ENCODE data around the gene MRM2. TPM values are rescaled to one million over a fixed set of nuclear protein-coding genes. Genes with fewer than 3 reads are reported as not detected.

MRM2 gene
- total RNA-seq, 1 experiment from 2014 or later: 38.9 TPM

GRCh38 chr7:2260820-2261219, 18.8 kb upstream of the MRM2 start:
- CTCF ChIA-PET: interaction anchor here (1.7 kb wide), 1 partner anchor 87 kb away, joined by 7 read pairs; no protein-coding TSS in a partner anchor
- POLR2A ChIA-PET: no interaction called here
- peaks cover 19% of the 10 kb centered on the region for H3K36me3 Mint-ChIP-seq
- H3K9me3 Mint-ChIP-seq: no peaks in the 10 kb centered on the region
- no peaks in the 10 kb centered on the region for H3K4me1 Mint-ChIP-seq
- DNase-seq (ENCODE audit: low spot score): no peak
- no peak overlapping the region for H3K4me3 Mint-ChIP-seq
- no peak overlapping the region for H3K27ac Mint-ChIP-seq
- H3K27me3 Mint-ChIP-seq (ENCODE audit: low read depth): no peaks in the 10 kb centered on the region
- TF ChIP-seq ZNF219 (CRISPR knock-in tag; IDR thresholded peaks at IDR 0.05; ENCODE audit: borderline replicate concordance) (no peak), SMAD3 (CRISPR knock-in tag; IDR thresholded peaks at IDR 0.05; ENCODE audit: borderline replicate concordance) (no peak), ZBTB43 (CRISPR knock-in tag; IDR thresholded peaks at IDR 0.05) (no peak), JAZF1 (CRISPR knock-in tag; IDR thresholded peaks at IDR 0.05) (no peak), NR3C1 (CRISPR knock-in tag; conservative IDR thresholded peaks at IDR 0.05; ENCODE audit: low read depth) (no peak), CREM (CRISPR knock-in tag; IDR thresholded peaks at IDR 0.05) (no peak), CREB1 (CRISPR knock-in tag; IDR thresholded peaks at IDR 0.05) (no peak), ARID4B (CRISPR knock-in tag; IDR thresholded peaks at IDR 0.05; ENCODE audit: borderline replicate concordance) (no peak), ESRRA (CRISPR knock-in tag; IDR thresholded peaks at IDR 0.05; ENCODE audit: borderline replicate concordance) (no peak), TCF7 (CRISPR knock-in tag; IDR thresholded peaks at IDR 0.05; ENCODE audit: low read depth) (no peak), KAT7 (CRISPR knock-in tag; IDR thresholded peaks at IDR 0.05; ENCODE audit: borderline replicate concordance) (no peak), CBFB (CRISPR knock-in tag; IDR thresholded peaks at IDR 0.05; ENCODE audit: low read depth) (no peak), GTF2I (CRISPR knock-in tag; conservative IDR thresholded peaks at IDR 0.05) (no peak), EMX1 (CRISPR knock-in tag; IDR thresholded peaks at IDR 0.05) (no peak)
- TF ChIP-seq, protein P1, sequence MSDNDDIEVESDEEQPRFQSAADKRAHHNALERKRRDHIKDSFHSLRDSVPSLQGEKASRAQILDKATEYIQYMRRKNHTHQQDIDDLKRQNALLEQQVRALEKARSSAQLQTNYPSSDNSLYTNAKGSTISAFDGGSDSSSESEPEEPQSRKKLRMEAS (CRISPR knock-in tag; IDR thresholded peaks at IDR 0.05): no peak
- TF ChIP-seq, protein P2, sequence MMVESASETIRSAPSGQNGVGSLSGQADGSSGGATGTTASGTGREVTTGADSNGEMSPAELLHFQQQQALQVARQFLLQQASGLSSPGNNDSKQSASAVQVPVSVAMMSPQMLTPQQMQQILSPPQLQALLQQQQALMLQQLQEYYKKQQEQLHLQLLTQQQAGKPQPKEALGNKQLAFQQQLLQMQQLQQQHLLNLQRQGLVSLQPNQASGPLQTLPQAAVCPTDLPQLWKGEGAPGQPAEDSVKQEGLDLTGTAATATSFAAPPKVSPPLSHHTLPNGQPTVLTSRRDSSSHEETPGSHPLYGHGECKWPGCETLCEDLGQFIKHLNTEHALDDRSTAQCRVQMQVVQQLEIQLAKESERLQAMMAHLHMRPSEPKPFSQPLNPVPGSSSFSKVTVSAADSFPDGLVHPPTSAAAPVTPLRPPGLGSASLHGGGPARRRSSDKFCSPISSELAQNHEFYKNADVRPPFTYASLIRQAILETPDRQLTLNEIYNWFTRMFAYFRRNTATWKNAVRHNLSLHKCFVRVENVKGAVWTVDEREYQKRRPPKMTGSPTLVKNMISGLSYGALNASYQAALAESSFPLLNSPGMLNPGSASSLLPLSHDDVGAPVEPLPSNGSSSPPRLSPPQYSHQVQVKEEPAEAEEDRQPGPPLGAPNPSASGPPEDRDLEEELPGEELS (CRISPR knock-in tag; IDR thresholded peaks at IDR 0.05): no peak
- TF ChIP-seq, protein P3, sequence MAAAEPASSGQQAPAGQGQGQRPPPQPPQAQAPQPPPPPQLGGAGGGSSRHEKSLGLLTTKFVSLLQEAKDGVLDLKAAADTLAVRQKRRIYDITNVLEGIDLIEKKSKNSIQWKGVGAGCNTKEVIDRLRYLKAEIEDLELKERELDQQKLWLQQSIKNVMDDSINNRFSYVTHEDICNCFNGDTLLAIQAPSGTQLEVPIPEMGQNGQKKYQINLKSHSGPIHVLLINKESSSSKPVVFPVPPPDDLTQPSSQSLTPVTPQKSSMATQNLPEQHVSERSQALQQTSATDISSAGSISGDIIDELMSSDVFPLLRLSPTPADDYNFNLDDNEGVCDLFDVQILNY (CRISPR knock-in tag; IDR thresholded peaks at IDR 0.05): no peak
- no peak for ATAC-seq

GRCh38 chr7:2259480-2259879, 17.5 kb upstream of the MRM2 start:
- H3K4me1 Mint-ChIP-seq: no peaks in the 10 kb centered on the region
- H3K9me3 Mint-ChIP-seq: no peaks in the 10 kb centered on the region
- peak overlapping the region; percentile 17; the same call in 1 of the 2 replicates for H3K27ac Mint-ChIP-seq
- H3K27me3 Mint-ChIP-seq (ENCODE audit: low read depth): no peaks in the 10 kb centered on the region
- H3K36me3 Mint-ChIP-seq: peaks cover 14% of the 10 kb centered on the region
- CTCF ChIA-PET: interaction anchor here (1.1 kb wide), 1 partner anchor 151 kb away, joined by 3 read pairs; no protein-coding TSS in a partner anchor
- ATAC-seq (no peak), DNase-seq (ENCODE audit: low spot score) (no peak)
- POLR2A ChIA-PET: no interaction called here
- no peak overlapping the region for H3K4me3 Mint-ChIP-seq
- TF ChIP-seq SOX15 (CRISPR knock-in tag; IDR thresholded peaks at IDR 0.05): no peak

Measured in WTC11 (cell line).